GM18873 (cell line): Measurements from ENCODE around the gene BNC2.

ENCODE experiments used
- ATAC-seq: cut with Tn5 transposase; IDR thresholded peaks from one replicate; pipeline ENCODE4 v1.9.1; 2021; ENCODE audit warnings: mild to moderate bottlenecking, moderate library complexity, moderate number of reproducible peaks; ENCODE audit not compliant: unreplicated experiment, low FRiP score

BNC2 gene

DNA sequence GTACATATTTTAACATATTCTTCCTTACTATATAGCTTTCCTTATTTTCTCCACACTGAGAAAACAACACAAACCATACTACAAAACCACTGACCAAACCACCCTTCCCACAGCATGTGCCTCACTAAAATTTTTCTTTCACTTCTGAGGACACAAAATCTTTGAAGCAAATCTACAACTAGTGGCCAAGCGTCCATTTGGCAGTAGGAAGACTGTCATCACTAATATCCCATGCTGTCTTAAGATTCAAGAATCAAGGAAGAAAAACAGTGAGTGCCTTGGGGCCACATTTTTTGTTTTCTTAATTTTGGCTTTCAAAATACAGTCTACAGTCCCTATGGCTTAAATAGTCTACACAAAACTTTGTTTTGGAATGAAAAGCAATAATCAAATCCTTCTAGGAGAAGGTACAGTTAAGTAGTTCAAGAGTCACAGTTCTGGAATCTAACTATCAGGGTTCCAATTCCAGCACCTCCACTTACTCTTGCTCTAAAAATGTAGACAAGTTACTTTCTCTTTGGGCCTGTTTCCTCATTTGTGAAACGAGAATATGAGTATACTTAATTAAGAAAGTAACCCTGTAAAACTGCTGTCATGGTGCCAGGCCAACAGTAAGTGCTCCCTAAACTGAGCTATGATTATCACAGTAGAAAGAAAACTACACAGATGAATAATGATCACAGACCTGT, 227.9 kb downstream of the BNC2 start:
- ATAC-seq, result no peak

DNA sequence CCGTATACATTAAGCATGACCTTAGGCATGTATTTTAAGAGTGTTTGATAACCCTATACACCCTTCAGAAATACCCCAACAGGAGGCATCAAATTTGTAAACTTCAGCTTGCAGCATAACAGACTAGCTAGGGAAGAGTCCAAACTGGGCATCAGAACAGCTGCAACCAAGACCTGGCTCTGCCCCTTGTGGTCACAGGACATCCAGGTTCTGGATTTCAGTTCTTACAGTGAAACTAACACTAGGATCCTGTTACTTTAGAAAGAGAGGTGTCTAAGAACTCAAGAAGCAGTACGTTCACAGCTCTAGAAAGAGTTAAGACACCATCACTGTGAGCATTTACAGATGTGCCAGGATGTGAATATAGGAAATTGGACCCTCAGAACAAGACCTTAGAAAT, 229.8 kb downstream of the BNC2 start:
- no peak for ATAC-seq

DNA sequence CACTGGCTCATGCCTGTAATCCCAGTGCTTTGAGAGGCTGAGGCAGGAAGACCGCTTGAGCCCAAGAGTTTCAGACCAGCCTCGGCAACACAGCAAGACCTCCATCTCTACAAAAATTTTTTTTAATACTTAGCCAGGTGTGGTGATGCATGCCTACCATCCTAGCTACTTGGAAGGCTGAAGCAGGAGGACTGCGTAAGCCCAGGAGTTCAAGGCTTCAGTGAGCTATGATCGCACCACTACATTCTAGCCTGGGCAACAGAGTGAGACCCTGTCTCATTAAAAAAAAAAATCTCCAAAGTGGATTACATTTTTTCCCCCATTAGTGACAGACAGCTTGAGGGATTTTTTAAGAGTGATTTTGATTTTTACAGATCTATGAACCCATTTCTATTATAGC, 230.8 kb downstream of the BNC2 start:
- ATAC-seq, result no peak

DNA sequence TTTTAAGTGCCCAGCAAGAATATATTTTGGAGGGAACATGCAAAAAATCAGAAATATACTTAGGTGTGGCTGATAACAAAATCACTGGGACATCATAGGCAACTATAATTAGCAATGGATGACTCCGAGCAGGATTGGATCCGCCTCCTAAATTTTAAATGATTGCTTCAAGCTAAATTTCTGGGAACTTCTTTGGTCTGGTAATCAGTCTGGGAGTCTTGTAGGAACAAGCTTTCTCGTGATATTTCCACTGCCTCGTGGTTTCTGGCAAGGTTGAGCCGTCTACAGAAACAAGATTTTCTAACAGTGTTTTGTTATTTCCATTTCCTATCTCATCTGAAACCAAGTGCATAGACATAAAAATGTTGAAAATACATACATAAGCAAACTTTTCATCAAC, 232.6 kb downstream of the BNC2 start:
- no peak for ATAC-seq

DNA sequence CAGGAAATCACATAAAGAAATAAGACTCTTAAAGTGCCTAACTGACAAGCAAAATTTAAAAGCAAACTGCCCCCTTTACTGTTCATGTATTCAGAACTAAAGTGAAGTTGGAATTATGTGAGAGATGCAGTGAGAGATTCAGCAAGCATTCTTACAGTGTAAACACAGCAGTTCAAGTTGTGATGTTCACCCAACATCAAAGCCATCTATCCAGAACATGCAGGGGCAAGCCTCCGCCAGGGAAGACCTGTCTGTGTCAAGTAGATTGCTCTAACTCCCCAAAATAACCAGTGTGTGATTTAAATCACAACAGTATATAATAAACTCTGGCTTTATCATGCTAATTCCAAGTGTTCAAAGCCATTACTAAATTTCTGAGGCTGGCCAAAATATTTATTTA, 233.3 kb downstream of the BNC2 start:
- ATAC-seq, result no peak

DNA sequence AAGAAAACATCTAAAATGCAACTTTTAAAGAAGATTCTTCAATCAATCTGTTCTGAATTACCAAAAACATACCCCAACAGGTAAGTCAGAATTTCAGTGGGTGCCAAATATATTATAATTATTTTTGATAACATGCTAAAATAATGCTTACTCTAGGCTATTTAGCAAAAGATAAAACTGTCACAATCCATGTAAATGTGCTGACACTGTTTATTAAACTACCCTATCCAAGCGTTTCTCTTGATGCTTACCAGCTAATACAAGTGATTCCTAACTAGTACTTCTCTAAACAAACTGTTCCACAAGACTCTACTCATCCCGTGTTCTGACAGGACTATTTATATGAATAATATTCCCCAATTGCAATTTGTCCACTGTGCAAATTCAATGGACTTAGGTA, 236.7 kb downstream of the BNC2 start:
- ATAC-seq, result no peak

DNA sequence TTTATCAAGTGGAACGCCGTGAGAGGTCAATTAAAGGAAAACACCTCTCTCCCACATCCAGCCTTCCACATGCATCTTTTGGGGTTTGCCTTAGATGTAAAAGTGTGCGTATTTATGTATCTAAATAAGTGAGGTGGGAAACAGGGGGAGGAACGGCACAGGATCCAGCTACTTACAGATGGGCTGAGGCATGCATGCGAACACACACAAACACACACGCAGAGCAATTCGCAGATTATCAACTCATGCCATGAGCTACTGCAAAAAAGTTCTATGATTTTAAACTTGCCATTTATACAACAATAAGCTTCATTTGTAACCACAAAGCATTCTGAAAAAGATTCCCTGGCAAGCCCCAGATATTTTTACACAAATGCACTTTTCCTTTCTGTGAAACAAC, 242.1 kb downstream of the BNC2 start:
- no peak for ATAC-seq

DNA sequence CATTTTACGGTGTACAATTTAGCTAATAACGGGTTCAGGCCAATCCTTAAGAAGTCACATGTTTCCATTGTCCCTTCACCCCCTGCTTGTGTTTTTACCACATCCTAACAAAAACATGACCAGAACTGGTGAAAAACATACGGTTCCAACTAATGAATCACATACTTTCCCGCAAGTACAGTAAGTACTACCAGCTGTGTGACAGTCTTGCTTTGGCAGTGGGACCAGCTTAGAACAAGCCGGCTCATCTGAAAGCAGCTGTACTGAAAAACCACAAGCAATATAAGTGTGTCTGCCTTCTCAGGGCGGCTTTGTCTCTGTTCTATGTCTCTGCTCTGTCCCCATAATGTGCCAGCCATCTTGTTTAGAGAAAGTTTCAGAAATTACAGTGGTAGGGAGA, 242.5 kb downstream of the BNC2 start:
- ATAC-seq, result no peak

DNA sequence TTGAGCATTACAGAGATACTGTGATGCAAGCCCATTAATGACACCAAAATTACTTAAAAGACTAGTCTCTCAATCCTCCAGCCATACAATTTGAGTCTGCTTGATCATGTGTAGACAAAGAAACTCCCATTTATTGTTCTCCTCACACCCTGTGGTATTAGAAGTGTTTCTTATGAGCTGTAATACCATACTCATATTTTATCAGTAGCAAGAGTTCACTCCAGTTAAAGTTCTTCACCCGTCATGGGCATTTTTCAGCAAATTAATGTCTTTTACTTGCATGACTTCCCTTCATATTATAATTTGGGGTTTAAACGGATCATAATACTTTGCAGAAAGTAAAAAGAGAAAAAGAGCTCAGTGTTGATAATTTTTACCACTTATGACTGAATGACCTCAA, 242.9 kb downstream of the BNC2 start:
- no peak for ATAC-seq

DNA sequence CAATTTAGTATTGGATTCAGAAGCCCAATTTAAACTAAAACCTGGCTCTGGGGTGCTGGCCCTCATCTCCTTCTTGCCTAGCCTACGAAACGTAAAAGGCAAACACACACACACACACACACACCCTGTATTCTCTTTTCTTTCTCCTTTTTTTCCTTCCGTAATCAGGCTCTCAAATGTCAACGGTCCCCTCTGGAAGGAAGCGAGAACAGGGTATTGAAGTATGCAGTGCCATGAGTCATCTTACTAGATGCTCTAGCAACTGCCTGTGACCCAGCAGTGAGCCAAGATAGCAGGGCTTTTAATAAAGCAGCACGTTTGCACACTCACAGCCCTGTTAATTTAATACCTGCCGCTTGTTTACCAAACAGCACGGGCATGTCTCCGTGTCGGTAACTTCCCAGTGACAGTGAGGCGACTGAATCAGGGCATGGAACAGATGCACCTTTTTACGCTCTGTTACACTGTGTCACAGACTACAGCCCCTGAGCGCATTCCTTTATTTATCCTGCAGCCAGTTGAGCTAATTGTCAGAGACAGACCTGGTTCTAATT, 243.8 kb downstream of the BNC2 start:
- ATAC-seq, result no peak

DNA sequence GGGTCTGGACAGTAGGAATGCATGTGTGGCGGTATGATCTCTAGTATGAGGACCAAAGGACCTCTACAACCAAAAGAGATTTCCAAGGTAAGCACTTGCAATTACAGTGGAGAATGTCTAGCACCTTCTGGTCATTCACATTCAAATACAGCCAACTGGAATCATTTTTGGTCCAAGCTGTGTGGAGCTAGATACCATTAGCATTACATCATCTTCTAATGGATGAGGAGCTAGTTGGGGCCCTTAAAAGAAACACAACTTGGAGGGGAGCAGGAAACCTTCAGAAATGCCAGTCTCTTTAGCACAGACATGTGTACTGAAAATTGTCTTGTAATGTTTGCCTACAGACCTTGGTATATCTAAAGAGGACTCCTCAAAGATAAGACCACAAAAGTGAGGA, 244.7 kb downstream of the BNC2 start:
- no peak for ATAC-seq

DNA sequence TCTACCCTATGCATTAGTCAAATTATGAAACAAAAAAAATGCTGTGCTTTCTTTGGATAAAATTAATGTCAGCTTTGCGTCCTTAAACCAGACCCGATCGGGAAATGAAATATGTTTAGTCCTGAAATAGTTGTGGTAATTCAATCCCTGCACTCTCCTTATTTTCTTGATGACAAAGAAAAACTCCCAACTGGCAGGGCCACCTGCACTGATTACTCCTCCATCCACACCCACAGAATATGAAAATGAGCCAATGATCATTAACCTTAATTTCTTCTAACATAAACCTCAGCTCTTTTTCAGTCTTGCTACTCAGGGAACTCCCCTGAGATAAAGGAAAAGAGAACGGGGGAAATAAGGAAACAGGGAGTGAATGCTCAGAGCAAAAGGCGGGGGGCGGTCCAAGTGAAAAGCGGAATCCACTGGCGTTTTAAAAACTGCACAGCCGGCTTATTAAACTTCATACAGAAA, 245.3 kb downstream of the BNC2 start:
- no peak for ATAC-seq

DNA sequence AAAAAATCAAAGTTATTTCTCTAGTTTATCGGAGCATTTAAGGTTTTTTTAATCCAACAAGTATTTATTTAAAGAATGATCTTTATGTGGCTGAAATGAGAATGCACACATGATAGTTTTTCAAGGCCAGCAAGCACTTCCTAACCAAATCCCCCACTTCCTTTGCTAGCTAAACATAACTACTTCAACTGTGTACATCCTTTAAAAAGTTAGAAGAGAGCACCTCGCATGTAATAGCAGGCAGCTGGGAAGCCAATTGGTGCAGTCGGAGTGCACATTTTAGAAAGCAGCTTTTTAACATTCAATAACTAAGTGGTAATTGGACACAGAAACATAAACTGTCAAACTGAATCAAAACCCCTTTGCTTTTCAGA, 245.7 kb downstream of the BNC2 start:
- no peak for ATAC-seq

DNA sequence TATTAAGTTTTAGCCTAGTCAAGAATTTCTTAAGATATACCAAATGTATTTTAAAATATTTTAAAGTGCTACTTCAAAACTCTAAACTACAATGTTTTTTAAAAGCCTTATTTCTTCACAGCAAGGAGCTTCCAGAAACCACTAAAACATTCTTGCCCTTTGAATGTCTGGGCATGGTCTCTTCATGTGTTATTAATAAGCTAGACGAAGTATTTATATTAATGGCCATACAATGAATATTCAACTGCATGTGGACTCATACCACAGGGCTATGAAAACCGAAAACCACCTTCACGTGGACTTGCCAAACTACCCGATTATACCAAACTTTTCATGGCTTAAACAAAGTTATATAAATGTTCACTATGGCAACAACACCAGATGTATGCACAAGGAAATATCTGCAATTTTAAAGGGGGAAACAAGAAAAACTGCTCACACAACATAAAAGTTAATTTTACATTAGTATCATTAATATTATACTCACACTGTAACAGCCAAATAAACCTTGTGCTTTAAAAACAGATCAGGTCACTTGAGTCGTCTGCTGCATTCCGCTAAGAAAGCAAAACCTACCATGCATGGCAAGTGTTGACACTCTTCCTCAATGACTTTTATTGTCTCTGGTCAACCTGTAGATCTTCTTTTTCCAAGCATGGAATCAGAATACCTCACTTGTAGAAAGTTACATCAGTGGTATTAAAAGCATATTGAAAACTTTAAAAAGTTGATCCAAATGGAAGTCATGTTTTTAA, 246.3 kb downstream of the BNC2 start:
- no peak for ATAC-seq

DNA sequence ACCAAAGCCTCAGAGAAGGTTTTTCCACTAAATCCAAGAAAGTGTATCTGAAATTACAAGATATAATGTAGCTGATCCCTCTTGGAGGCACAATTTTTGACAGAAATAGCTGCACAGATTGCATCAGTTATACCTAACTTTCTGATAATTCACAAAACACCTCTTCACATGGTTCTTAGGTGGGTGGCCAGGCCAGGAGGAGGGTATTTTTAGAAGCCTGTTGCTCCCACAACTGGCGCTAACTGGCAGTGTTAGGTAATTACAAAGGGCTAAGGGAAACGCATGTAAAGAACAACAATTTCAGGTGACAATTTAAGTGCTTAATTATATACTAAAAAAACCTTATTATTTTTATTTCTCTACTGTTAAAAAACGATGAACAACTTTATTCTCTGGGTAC, 247.9 kb downstream of the BNC2 start:
- ATAC-seq, result no peak

DNA sequence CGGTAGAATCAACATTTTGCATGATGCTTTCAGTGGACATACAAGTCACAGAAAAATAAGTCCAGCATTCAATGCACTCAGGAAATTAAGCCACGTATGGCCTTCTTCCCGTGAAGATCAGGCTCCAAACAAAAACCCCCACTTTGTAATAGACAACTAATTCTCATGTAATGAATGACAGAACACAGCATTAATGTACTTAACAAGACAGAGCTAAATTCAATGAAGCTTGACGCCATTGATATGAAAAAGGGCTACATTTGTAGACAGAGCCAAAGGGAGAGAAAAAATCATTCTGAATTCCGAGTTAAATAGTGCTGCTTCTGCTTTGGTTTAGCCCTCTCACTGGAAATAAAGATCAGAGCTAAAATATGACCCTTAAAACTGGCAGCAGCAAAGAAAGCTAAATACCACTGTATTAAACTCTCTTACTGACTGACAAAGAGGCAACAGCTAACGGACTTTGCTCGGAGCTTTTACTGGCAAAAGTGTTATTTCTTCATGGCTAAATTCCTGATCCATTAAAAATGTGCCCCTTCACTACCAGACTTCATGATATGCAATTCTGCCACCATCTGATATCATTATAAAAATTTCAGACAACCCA, 250.5 kb downstream of the BNC2 start:
- no peak for ATAC-seq

DNA sequence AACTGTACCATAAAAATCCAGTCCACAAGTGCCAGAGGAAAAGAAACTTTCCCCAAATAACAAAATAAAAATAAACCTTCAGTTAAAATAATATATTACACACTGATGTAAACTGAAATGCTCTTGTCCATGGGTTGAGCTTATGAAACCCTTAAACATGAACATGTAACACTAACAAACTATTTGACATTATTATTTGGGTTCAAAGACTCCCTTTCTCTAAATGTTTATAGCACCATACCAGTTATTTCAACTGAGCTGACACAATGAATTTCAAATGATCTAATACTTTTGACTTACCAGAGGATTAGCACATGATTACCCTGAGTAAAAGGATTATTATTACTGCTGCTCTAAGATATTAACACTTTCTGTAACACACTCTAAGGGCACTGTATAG, 251.1 kb downstream of the BNC2 start:
- ATAC-seq, result no peak

DNA sequence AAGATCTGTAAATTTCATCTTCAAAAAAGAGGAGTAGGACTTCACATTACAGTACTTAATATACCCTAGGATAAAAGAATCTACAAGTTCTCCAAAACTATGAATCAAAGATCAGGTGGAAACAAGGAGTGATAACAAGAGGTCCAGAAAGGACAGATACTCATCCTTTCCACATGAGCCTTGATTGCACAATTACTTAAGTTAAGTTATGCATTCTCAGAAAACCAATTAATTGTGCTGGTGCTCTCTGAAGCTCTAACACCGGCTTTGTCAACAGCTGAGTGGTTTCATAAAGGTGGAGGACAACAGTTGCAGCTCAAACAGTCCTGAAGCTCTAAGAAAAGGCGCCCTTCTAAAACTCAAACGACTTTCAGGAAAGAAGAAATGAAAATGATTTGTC, 251.9 kb downstream of the BNC2 start:
- no peak for ATAC-seq

DNA sequence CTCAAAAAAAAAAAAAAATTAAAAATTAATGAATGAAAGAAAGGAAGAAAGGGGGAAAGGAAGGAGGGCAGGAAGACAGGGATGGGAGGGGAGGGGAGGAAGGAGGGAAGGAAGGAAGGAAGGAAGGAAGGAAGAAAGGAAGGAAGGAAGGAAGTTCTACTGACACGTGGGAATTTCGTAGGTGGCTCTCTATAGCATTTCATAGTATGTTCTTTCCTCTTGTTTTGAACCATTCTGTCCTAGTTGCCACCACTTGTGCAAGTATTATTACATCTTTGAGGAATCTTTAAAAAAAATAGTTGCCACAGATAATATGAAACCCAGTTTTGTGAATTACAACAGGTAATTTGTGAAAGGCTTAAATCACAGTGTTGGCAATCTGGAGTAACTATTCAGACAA, 253.8 kb downstream of the BNC2 start:
- ATAC-seq, result no peak

DNA sequence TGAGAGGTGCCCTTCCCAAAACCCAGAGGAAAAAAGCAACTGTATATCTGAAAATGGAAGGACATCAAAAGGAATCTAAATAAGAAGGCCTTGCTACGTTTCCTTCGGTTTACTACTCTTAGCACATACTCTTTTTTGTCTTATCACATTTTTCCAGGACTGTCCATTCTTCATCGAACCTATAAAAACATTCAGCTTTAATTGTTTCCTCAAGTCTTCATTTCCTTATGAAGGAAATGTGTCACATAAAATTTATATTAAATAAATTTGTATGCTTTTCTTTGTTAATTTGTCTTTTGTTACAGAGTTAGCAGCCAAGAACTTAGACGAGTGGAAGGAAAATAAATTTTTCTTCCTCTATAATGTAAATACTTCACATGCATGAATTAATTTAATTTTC, 255.0 kb downstream of the BNC2 start:
- no peak for ATAC-seq

DNA sequence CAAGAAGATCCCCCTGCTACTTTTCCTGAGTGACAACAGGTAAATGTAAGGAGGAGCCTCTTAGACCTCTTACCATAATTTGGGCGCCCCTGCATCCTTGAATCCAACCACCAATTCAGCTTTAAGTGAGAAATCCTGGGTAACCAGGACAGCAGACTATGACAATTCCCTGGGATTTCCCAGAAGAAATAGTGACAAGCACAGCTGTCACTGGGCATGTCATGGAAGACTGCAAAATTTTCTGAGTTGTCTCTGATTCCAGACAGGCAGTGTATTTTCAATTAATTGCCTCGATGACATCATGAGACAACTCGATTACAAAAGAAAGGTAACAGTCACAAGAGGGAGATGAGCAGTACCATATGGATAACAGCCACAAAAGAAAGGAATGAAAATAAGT, 256.9 kb downstream of the BNC2 start:
- no peak for ATAC-seq

DNA sequence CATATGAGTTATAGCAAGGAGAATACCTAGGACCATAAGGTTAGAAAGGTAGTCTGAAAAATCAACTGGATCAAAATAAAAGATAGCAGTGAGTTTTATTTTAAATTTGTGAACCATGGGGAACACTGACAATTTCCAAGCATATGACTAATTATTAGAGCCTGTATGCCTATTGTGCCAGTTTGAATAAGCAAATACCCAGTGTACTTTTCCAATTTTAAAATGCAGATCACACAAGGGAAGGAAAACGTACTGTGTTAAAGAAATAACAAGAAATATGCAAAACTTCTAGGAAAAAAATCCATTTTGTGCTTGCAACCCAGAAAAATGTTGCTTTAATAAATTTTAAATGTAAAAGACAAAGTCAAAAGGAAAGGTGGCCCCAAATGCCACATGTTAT, 257.4 kb downstream of the BNC2 start:
- ATAC-seq, result no peak
